IMR-90 (cell line): ENCODE results near the gene NSD2. TPM values are rescaled to one million over a fixed set of nuclear protein-coding genes. Genes with fewer than 3 reads are reported as not detected.

Experiments used
- ATAC-seq: fragments of 200-7000 bp; cut with Tn5 transposase; 2 replicates; pipeline ENCODE4 v1.9.1; 2020; ENCODE audit warnings: low read depth, mild to moderate bottlenecking, moderate library complexity
- BruUV-seq: library from RNA; stranded (reverse); fragments of 400-500 nt; replicated peaks from 2 replicates; lab custom pipeline; 2021; lab: Mats Ljungman, UMichigan
- CTCF ChIA-PET: fragments of 300-600 bp; formaldehyde crosslinking; extraction: SDS; loops from one replicate; lab custom pipeline; 2021; ENCODE audit warnings: antibody characterized with exemption; lab: Yijun Ruan, JAX
- POLR2A ChIA-PET: fragments of 300-600 bp; sonication (Branson Sonifier 250); formaldehyde crosslinking; loops from one replicate; lab custom pipeline; 2022; ENCODE audit warnings: antibody characterized with exemption; ENCODE audit not compliant: unreplicated experiment; lab: Charles Lee
- DNase-seq: peaks from one replicate; pipeline ENCODE4 v3.0.0; 2013
- H2AFZ ChIP-seq: replicated peaks from 2 replicates; pipeline ENCODE3; 2013; ENCODE audit warnings: low read length, mild to moderate bottlenecking; ENCODE audit not compliant: poor library complexity
- H2AK5ac ChIP-seq: 2 replicates; pipeline ENCODE4 v1.6.1; 2013; ENCODE audit warnings: low read depth, low read length, inconsistent platforms
- H2AK9ac ChIP-seq: replicated peaks from 2 replicates; pipeline ENCODE3; 2013; ENCODE audit warnings: mild to moderate bottlenecking, low read depth, low read length, moderate library complexity; ENCODE audit not compliant: poor library complexity
- H2BK120ac ChIP-seq: 2 replicates; pipeline ENCODE4 v1.6.1; 2013; ENCODE audit warnings: low read depth, low read length, inconsistent platforms
- H2BK15ac ChIP-seq: 3 replicates; pipeline ENCODE4 v1.6.1; 2013; ENCODE audit warnings: low read depth, low read length, inconsistent platforms
- H2BK20ac ChIP-seq: 2 replicates; pipeline ENCODE4 v1.6.1; 2013; ENCODE audit warnings: low read depth, mild to moderate bottlenecking, inconsistent platforms, low read length, moderate library complexity
- H2BK5ac ChIP-seq: 2 replicates; pipeline ENCODE4 v1.6.1; 2013; ENCODE audit warnings: mild to moderate bottlenecking, low read depth, low read length, inconsistent platforms; ENCODE audit not compliant: poor library complexity, severe bottlenecking
- H3K14ac ChIP-seq: replicated peaks from 2 replicates; pipeline ENCODE4 v1.6.1; 2013; ENCODE audit warnings: low read depth, low read length, inconsistent platforms
- H3K18ac ChIP-seq: 2 replicates; pipeline ENCODE4 v1.6.1; 2013; ENCODE audit warnings: low read depth, low read length, control low read depth
- H3K23ac ChIP-seq: 2 replicates; pipeline ENCODE4 v1.6.1; 2013; ENCODE audit warnings: low read depth, low read length, inconsistent platforms
- H3K27ac ChIP-seq: 2 replicates; pipeline ENCODE4 v1.5.1; 2013; ENCODE audit warnings: mild to moderate bottlenecking, control low read depth, low read length; ENCODE audit not compliant: insufficient read depth
- H3K27me3 ChIP-seq: 2 replicates; pipeline ENCODE4 v1.6.1; 2013; ENCODE audit warnings: low read length; ENCODE audit not compliant: control insufficient read depth, insufficient read depth
- H3K36me3 ChIP-seq: 2 replicates; pipeline ENCODE4 v1.6.1; 2013; ENCODE audit warnings: low read length, mixed read lengths; ENCODE audit not compliant: control insufficient read depth, insufficient read depth
- H3K4ac ChIP-seq: 2 replicates; pipeline ENCODE4 v1.6.1; 2013; ENCODE audit warnings: low read depth, low read length, inconsistent platforms
- H3K4me1 ChIP-seq: 2 replicates; pipeline ENCODE4 v1.6.1; 2013; ENCODE audit warnings: low read length, mixed read lengths; ENCODE audit not compliant: control insufficient read depth, insufficient read depth
- H3K4me2 ChIP-seq: 2 replicates; pipeline ENCODE4 v1.6.1; 2013; ENCODE audit warnings: low read depth, mild to moderate bottlenecking, control low read depth, low read length, moderate library complexity
- H3K4me3 ChIP-seq: 2 replicates; pipeline ENCODE4 v1.5.1; 2013; ENCODE audit warnings: low read depth, mild to moderate bottlenecking, control low read depth, low read length, moderate library complexity; ENCODE audit not compliant: insufficient read depth
- H3K56ac ChIP-seq: 2 replicates; pipeline ENCODE4 v1.6.1; 2013; ENCODE audit warnings: low read length, inconsistent platforms; ENCODE audit not compliant: insufficient read depth; ENCODE audit errors: extremely low read depth
- H3K79me1 ChIP-seq, 2 experiments: 2 replicates each; pipeline ENCODE4 v1.6.1; 2013; ENCODE audit warnings: low read length in 2 of 2, inconsistent platforms in 1 of 2, low read depth in 1 of 2
- H3K9ac ChIP-seq: 2 replicates; pipeline ENCODE4 v1.6.1; 2013; ENCODE audit warnings: low read depth, low read length, control low read depth
- H3K9me1 ChIP-seq: 2 replicates; pipeline ENCODE4 v1.6.1; 2013; ENCODE audit warnings: low read length, inconsistent platforms; ENCODE audit not compliant: insufficient read depth
- H3K9me3 ChIP-seq: 2 replicates; pipeline ENCODE4 v1.6.1; 2013; ENCODE audit warnings: low read length; ENCODE audit not compliant: control insufficient read depth, insufficient read depth
- H4K20me1 ChIP-seq: 2 replicates; pipeline ENCODE4 v1.6.1; 2013; ENCODE audit warnings: low read length, inconsistent platforms; ENCODE audit not compliant: insufficient read depth
- H4K5ac ChIP-seq: 2 replicates; pipeline ENCODE4 v1.6.1; 2013; ENCODE audit warnings: mild to moderate bottlenecking, low read depth, low read length, control low read depth
- H4K8ac ChIP-seq, 2 experiments: 2 replicates each; pipeline ENCODE4 v1.6.1; 2013; ENCODE audit warnings: low read depth in 2 of 2, low read length in 2 of 2, control low read depth in 1 of 2, inconsistent platforms in 1 of 2
- H4K91ac ChIP-seq: 2 replicates; pipeline ENCODE4 v1.6.1; 2013; ENCODE audit warnings: low read depth, low read length, inconsistent platforms; ENCODE audit not compliant: insufficient read depth
- BHLHE40 ChIP-seq: fragments of 150-350 bp; IDR thresholded peaks from 2 replicates; pipeline ENCODE4 v1.6.1; 2016; ENCODE audit warnings: mild to moderate bottlenecking, low read depth, low read length
- ELK1 ChIP-seq: fragments of 150-350 bp; IDR thresholded peaks from 2 replicates; pipeline ENCODE4 v1.6.1; 2016; ENCODE audit warnings: low read depth, mild to moderate bottlenecking, low read length, moderate library complexity, borderline replicate concordance
- MAFK ChIP-seq: IDR thresholded peaks from 2 replicates; pipeline ENCODE4 v1.6.1; 2012; ENCODE audit warnings: low read depth, low read length, improper control_type of control experiment
- WGBS, 2 experiments: methylation state at CpG; one replicate each; pipeline versions ENCODE4 v1.1.5 to v1.1.7; 2013; ENCODE audit warnings: missing lambda C conversion rate in 2 of 2; ENCODE audit not compliant: insufficient read length in 1 of 2; ENCODE audit errors: extremely low coverage in 2 of 2; 5-methylcytosine and 5-hydroxymethylcytosine counted together
- dilution Hi-C: fragments of 300-500 bp; cut with HindIII; formaldehyde crosslinking; loops from one replicate; pipeline ENCODE4 v1.14.3; 2018; ENCODE audit warnings: low sequenced_read_pairs; ENCODE audit not compliant: unreplicated experiment
- in situ Hi-C: fragments of 300-500 bp; cut with MboI; formaldehyde crosslinking; loops from 3 replicates; pipeline ENCODE4 v1.14.3; 2019; ENCODE audit warnings: low sequenced_read_pairs, inconsistent platforms, mixed read lengths
- intact Hi-C: fragments of 100-400 bp; cut with micrococcal nuclease; formaldehyde crosslinking; loops from 2 replicates; pipeline ENCODE4 v1.10.0; 2022
- polyA plus RNA-seq, 3 experiments: library from polyadenylated mRNA; depleted of rRNA; stranded (reverse); fragments of >200 nt; gene quantifications; 2 replicates each; pipeline ENCODE4 v1.2.3, GENCODE V29; 2012; ENCODE audit warnings: low replicate concordance in 1 of 3
- total RNA-seq: library from RNA; depleted of rRNA; stranded (reverse); fragments of >200 nt; gene quantifications from 2 replicates; pipeline ENCODE4 v1.2.3, GENCODE V29; 2012

The NSD2 gene
- total and polyA plus RNA-seq, 2 of the 4 experiments (the other 2 are of a cell fraction): 35.9 to 68.1 TPM

GRCh38 chr4:1985780-1986577 lies 114.8 kb downstream of the NSD2 start (continued):
- TF ChIP-seq BHLHE40: no peak

GRCh38 chr4:1986578-1987210 lies 115.5 kb downstream of the NSD2 start:
- Histone ChIP-seq H4K8ac (no peak overlapping the region), H3K4me3 (no peak overlapping the region), H3K27me3 (no peaks in the 10 kb centered on the region), H4K5ac (no peak overlapping the region), H2BK20ac (no peak overlapping the region), H2BK15ac (no peak overlapping the region), H3K9me1 (peaks cover 6% of the 10 kb centered on the region; the same call in 1 of the 2 replicates), H3K27ac (no peak overlapping the region), H2AFZ (no peak overlapping the region), H4K91ac (no peak overlapping the region), H3K9me3 (no peaks in the 10 kb centered on the region), H3K56ac (no peak overlapping the region), H3K36me3 (peaks cover 70% of the 10 kb centered on the region), H3K23ac (no peak overlapping the region), H2AK9ac (peak overlapping the region; percentile 85), H4K20me1 (peaks cover 10% of the 10 kb centered on the region), H2BK5ac (no peak overlapping the region), H3K18ac (no peak overlapping the region), H3K4ac (no peak overlapping the region), H3K4me1 (no peaks in the 10 kb centered on the region), H3K79me1 (peaks cover 4 to 9% of the 10 kb centered on the region in 2 experiments; a peak in 3 of 4 replicates), H3K9ac (no peak overlapping the region), H3K14ac (no peak overlapping the region), H2BK120ac (no peak overlapping the region), H3K4me2 (no peak overlapping the region), H2AK5ac (no peak overlapping the region)
- intact Hi-C loops: no loop called here
- in situ Hi-C loops: no loop called here
- CTCF ChIA-PET: no interaction called here
- no peak for TF ChIP-seq MAFK
- TF ChIP-seq ELK1: no peak
- WGBS, 2 experiments: 93% methylated on average over 6 of the region's 22 CpGs; no CpG with 5 or more reads in 1 of the 2 experiments
- DNase-seq: no peak
- no peak for ATAC-seq
- BruUV-seq: no TSS peak
- POLR2A ChIA-PET: interaction anchor here (0.7 kb wide), 1 partner anchor 417 kb away, joined by 6 read pairs; no protein-coding TSS in a partner anchor
- dilution Hi-C loops: no loop called here
